Tongue (tissue), 2 donors: ENCODE data around the gene MORN1. TPM values are rescaled to one million over a fixed set of nuclear protein-coding genes. Genes with fewer than 3 reads are reported as not detected.

Experiments used
- DNase-seq: peaks from one replicate; pipeline ENCODE4 v3.0.0-alpha.2; 2015
- total RNA-seq: library from RNA; depleted of rRNA; stranded (reverse); fragments of >200 nt; gene quantifications from one replicate; pipeline ENCODE4 v1.2.3, GENCODE V29; 2014

MORN1 gene
- total RNA-seq, 1 donor from 2014 or later: 13.8 TPM

GRCh38 chr1:2419416-2419815 lies 28.1 kb upstream of the MORN1 start:
- DNase-seq: no peak

DNA sequence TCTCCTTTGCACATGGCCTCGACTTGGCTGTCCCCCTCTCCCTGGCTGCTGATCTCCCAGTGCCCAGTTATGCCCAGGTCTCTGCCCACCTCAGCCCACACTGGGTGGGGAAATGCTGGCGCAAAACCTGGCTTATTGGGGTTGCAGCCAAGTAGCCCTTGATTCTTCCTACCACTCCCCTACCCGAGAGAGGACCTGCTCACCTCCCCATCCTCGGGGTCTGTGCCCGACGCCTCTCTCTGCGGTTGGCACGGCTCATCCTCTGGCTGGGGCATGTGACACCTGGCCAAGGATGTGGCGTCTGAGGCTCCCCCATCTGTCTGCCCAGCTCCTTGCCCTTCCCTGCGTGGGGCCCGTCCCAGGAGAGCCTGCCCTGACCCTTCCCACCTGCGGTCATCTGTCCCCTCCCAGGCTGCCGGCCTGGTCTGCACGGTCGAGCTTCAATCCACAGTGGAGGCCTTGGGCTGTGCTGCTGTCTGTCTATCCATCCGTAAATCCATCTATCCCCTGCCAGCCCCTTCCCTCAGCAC lies 27.5 kb upstream of the MORN1 start:
- DNase-seq: no peak

DNA sequence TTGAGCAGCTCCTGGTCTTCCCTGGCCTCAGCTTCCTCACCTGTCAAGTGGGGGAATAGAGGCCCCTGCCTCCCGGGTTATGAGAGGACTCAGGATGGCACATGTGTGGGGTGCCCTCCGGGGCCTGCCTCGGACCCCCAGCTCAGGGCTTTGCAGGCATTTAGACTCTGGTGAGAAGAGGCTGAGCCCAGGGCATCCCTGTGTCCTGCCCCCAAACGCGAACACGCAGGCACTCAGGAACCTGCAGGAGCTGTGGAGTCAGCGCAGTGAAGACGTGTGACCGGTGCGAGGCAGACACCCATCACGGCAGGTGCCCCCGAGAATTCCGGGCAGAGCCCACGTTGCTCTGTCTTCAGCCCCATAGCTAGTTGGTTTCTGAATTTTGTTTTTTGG lies 26.5 kb upstream of the MORN1 start:
- no peak for DNase-seq

- DNase-seq: no peak
Observed at GRCh38 chr1:2417083-2417832, 25.9 kb upstream of the MORN1 start.

DNA sequence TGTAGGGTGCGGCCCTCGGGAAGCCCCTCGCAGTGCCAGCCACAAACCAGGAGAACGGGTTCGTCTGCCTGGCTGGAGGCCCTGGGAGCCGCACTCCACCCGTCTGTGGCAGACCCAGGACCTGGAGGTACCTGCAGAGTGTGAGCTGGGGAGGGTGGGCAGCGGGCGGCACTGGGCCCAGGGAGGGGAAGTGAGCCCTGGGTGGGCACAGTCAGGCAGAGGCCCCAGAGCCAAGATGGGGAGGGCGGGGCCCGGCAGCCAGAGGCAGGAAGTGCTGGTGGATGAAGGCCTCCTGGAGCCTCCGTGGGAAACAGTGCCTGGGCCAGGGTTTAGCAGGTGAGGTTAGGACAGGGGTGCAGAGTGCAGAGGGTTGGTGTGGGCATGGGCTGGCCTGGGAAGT lies 25.0 kb upstream of the MORN1 start:
- DNase-seq: peak; percentile 58

DNA sequence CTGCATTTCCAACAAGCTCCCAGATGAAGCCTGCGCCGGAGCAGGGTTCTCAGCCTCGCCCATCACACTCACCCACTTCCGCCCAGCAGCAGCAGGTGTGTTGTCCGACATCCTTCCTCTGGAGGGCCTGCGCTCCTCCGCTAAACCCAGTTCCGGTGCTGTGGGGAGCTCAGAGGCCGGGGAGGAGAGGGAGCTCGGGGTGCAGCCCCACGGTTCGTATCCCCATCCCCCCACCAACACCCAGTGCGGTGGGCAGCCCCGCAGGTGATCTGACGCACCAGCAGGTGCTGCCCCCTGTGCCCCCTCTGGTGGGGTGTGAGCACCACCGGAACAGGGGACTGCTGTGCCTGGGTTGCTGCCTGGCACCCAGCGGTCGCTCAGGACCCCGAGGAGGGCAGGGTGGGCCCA lies 24.5 kb upstream of the MORN1 start:
- DNase-seq: no peak

GRCh38 chr1:2415337-2415736 lies 24.0 kb upstream of the MORN1 start:
- no peak for DNase-seq

DNA sequence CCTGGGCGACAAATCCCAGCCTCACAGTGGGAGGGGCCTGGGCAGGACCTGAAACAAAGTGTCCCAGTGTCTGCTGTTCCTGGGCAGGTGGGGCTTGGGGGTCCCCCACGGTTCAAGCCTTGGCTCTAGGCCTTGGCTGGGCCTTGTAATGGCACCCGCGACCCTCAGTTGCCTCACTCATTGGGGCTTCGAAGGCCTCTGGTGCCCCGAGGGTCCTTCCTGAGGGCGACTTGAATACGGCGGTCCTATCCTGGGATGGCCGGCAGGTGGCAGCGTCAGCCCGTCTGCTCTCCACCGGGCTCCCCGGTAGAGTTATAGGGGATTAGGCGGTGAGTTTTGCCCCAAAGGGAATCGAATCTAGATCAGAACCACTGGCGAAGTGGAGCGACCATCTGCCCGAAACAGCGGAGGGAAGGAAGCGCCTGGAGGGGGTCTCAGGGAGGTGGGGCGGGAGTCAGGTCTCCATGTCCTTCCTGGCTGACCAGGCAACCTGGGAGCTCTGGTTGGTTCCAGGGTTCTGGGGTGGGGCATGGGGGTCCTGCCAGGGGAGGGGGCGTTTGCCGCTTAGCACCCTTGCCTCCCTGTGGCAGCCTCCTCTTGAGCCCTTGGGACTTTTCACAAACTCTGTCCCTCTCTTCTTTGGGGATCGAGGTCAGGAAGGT lies 23.1 kb upstream of the MORN1 start:
- DNase-seq: peak; percentile 82

- no peak for DNase-seq
Observed at GRCh38 chr1:2413495-2414296, 22.3 kb upstream of the MORN1 start.

GRCh38 chr1:2412773-2413494 lies 21.6 kb upstream of the MORN1 start:
- DNase-seq: no peak

DNA sequence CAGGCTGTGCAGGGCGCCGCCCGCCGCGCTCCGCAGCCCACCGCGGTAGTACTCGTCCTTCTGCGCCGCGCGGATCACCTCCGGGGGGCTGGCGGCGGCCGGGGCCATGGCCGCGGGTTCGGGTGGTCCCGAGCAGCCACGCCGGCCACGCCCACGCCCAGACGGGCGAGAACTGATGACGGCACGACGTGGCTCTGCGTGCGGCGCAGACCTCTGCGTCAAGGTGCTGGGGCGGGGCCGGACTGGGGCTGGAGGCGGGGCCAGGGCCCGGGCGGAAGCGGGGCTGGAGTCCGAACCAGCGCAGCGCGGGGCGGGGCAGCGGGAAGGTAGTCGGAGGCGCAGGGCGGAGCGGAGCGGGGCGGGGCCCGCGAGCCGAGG lies 21.0 kb upstream of the MORN1 start, which contains the start of gene PEX10:
PEX10 (minus strand) TSS at position 170 of the 378 bp plus-strand sequence; CDS start at position 108, 62 bp downstream.
- peak; percentile 98 for DNase-seq

DNA sequence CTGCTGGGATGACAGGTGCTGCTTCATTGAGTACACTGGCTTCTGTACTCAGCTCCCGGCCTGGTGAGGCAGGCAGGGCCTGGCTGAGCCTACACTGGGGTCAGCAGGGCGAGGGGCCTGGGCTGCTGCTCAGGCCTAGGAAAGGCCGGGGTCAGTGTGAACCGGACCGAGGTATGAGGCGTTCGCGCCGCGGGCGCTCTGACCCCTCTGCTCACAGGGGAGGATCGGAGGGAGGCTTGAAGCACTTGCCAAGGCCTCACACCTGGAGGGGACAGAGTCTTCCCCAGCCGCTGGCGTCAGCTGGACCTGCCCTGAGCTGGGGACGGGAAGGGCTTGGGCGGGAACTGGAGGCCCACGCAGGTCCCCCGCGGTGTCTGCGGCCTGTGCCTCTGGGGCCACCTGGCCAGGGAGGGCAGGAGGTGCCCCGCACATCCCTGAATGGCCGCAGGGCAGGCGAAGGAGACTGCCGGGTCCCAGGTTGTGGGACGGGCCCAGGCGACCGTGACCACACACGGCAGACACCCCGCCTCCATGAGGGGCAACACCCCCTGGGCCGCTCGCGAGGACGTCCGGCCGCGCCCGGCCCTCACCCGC lies 20.5 kb upstream of the MORN1 start:
- no peak for DNase-seq

GRCh38 chr1:2409745-2410144 lies 18.4 kb upstream of the MORN1 start:
- DNase-seq: no peak

DNA sequence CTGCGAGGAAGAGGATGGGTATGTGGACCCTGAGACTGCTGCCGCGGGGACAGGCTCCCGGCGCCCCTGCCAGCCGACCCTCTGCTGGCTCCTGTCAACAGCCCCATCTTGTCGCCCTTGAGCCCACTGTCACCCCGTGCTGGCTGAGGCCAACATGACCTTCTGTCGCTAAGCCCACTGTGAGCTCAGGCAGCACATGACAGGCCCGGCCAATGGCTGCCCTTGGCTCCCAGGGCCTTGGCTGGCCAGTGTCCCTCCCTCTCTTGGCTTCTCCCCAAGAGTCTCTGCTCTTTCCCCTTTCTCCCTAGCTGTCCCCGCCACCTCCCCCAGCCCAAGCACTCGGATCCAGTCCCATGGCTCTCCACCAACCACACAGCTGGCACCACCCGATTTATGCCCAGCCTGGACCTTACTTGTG lies 17.5 kb upstream of the MORN1 start:
- no peak for DNase-seq

DNA sequence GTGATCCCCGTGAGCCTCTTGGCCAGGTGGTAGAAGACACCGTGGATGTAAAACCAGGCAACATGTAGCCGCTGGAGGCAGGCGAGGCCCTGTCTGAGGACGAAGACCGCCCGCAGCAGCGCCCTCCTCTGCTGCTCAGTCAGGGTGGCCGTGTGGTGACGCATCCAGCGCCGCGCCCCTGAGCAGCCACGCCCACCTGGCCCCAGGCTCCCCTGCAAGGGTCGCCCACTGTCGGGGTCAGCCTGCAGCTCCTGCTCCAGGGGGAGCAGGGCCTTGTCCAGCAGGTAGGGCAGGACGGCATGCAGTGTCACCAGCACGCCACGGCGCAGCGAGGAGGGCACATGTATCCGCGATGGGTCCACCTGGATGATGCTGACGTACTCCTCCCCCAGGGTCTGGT lies 17.1 kb upstream of the MORN1 start:
- DNase-seq: no peak

- DNase-seq: no peak
Observed at GRCh38 chr1:2407991-2408275, 16.6 kb upstream of the MORN1 start.

GRCh38 chr1:2407166-2407990 lies 16.0 kb upstream of the MORN1 start:
- no peak for DNase-seq

- DNase-seq: no peak
Observed at GRCh38 chr1:2406451-2407041, 15.2 kb upstream of the MORN1 start.

GRCh38 chr1:2405588-2406295 lies 14.4 kb upstream of the MORN1 start:
- no peak for DNase-seq
